ENCODE results near the gene RABGAP1L. TPM values are rescaled to one million over a fixed set of nuclear protein-coding genes. Genes with fewer than 3 reads are reported as not detected.
"Not testable (repeated sequence)": the region's sequence is repeated elsewhere in the genome, so short reads cannot be mapped to it uniquely, and the experiment has no call there.

RABGAP1L gene
- total RNA-seq, 1 experiment from 2014 or later: 14.0 TPM

- DNase-seq (ENCODE audit: low read depth): no peak
Measured at GRCh38 chr1:174289644-174290310, 130.5 kb downstream of the RABGAP1L start.

- DNase-seq (ENCODE audit: low read depth): no peak
Measured at GRCh38 chr1:174291059-174291458, 131.7 kb downstream of the RABGAP1L start.

GRCh38 chr1:174296309-174296708 is 137.0 kb downstream of the RABGAP1L start:
- no peak for DNase-seq (ENCODE audit: low read depth)

- no peak for DNase-seq (ENCODE audit: low read depth)
Measured at GRCh38 chr1:174297351-174297750, 138.0 kb downstream of the RABGAP1L start.

- DNase-seq (ENCODE audit: low read depth): no peak
Measured at GRCh38 chr1:174301295-174302077, 142.2 kb downstream of the RABGAP1L start.

- no peak for DNase-seq (ENCODE audit: low read depth)
Measured at GRCh38 chr1:174308604-174309003, 149.3 kb downstream of the RABGAP1L start.

- DNase-seq (ENCODE audit: low read depth): no peak
Measured at GRCh38 chr1:174309490-174309889, 150.2 kb downstream of the RABGAP1L start.

- no peak for DNase-seq (ENCODE audit: low read depth)
Measured at GRCh38 chr1:174314433-174314832, 155.1 kb downstream of the RABGAP1L start.

GRCh38 chr1:174315239-174315638 is 155.9 kb downstream of the RABGAP1L start:
- no peak for DNase-seq (ENCODE audit: low read depth)

- DNase-seq (ENCODE audit: low read depth): not testable (repeated sequence)
Measured at GRCh38 chr1:174320897-174321296, 161.6 kb downstream of the RABGAP1L start.

GRCh38 chr1:174322202-174322862 is 163.0 kb downstream of the RABGAP1L start:
- DNase-seq (ENCODE audit: low read depth): no peak

GRCh38 chr1:174324493-174324892 is 165.2 kb downstream of the RABGAP1L start:
- no peak for DNase-seq (ENCODE audit: low read depth)

GRCh38 chr1:174324939-174325338 is 165.6 kb downstream of the RABGAP1L start:
- no peak for DNase-seq (ENCODE audit: low read depth)

- DNase-seq (ENCODE audit: low read depth): no peak
Measured at GRCh38 chr1:174326278-174326677, 167.0 kb downstream of the RABGAP1L start.

GRCh38 chr1:174333437-174333836 is 174.1 kb downstream of the RABGAP1L start:
- DNase-seq (ENCODE audit: low read depth): no peak

GRCh38 chr1:174337000-174337681 is 177.8 kb downstream of the RABGAP1L start:
- DNase-seq (ENCODE audit: low read depth): no peak

GRCh38 chr1:174340404-174340803 is 181.1 kb downstream of the RABGAP1L start:
- not testable (repeated sequence) for DNase-seq (ENCODE audit: low read depth)

- no peak for DNase-seq (ENCODE audit: low read depth)
Measured at GRCh38 chr1:174344162-174344561, 184.8 kb downstream of the RABGAP1L start.

GRCh38 chr1:174352117-174352516 is 192.8 kb downstream of the RABGAP1L start:
- no peak for DNase-seq (ENCODE audit: low read depth)

GRCh38 chr1:174352883-174353608 is 193.7 kb downstream of the RABGAP1L start:
- no peak for DNase-seq (ENCODE audit: low read depth)

- DNase-seq (ENCODE audit: low read depth): peak; percentile 11
Measured at GRCh38 chr1:174358344-174358743, 199.0 kb downstream of the RABGAP1L start.

All from LHCN-M2 (cell line).